SK-N-SH (cell line): ENCODE measurements around the gene MAEA.

Experiments
- CHD2 ChIP-seq: fragments of 150-350 bp; IDR thresholded peaks from 2 replicates; pipeline ENCODE4 v1.6.1; 2018; ENCODE audit warnings: low read length; ENCODE audit not compliant: partially characterized antibody
- EZH2phosphoT487 ChIP-seq: fragments of 200-600 bp; sonication (generic); IDR thresholded peaks from 2 replicates; pipeline ENCODE4 v1.6.1; 2017; ENCODE audit warnings: low read depth, mixed run types, mild to moderate bottlenecking, antibody characterized with exemption, moderate library complexity, borderline replicate concordance
- MEF2A ChIP-seq: IDR thresholded peaks from 2 replicates; pipeline ENCODE4 v1.4.0; 2012; ENCODE audit warnings: low read depth, borderline replicate concordance
- RAD21 ChIP-seq: IDR thresholded peaks from 2 replicates; pipeline ENCODE4 v1.6.1; 2012; ENCODE audit warnings: mild to moderate bottlenecking, low read length
- TAF1 ChIP-seq: IDR thresholded peaks from 2 replicates; pipeline ENCODE4 v1.6.1; 2012; ENCODE audit warnings: low read depth, mild to moderate bottlenecking, low read length, moderate library complexity, borderline replicate concordance
- USF2 ChIP-seq: fragments of 150-350 bp; IDR thresholded peaks from 2 replicates; pipeline ENCODE4 v1.6.1; 2017; ENCODE audit warnings: antibody characterized with exemption, low read length, low read depth, borderline replicate concordance
- TF ChIP-seq, protein P1 (sequence below): fragments of 200-600 bp; sonication (generic); IDR thresholded peaks from 2 replicates; pipeline ENCODE4 v1.6.1; 2017; ENCODE audit warnings: antibody characterized with exemption, mild to moderate bottlenecking, moderate library complexity

- TF ChIP-seq, protein P1, sequence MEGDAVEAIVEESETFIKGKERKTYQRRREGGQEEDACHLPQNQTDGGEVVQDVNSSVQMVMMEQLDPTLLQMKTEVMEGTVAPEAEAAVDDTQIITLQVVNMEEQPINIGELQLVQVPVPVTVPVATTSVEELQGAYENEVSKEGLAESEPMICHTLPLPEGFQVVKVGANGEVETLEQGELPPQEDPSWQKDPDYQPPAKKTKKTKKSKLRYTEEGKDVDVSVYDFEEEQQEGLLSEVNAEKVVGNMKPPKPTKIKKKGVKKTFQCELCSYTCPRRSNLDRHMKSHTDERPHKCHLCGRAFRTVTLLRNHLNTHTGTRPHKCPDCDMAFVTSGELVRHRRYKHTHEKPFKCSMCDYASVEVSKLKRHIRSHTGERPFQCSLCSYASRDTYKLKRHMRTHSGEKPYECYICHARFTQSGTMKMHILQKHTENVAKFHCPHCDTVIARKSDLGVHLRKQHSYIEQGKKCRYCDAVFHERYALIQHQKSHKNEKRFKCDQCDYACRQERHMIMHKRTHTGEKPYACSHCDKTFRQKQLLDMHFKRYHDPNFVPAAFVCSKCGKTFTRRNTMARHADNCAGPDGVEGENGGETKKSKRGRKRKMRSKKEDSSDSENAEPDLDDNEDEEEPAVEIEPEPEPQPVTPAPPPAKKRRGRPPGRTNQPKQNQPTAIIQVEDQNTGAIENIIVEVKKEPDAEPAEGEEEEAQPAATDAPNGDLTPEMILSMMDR = no peak
- TF ChIP-seq CHD2 (no peak), USF2 (no peak), RAD21 (no peak), EZH2phosphoT487 (no peak), TAF1 (no peak), MEF2A (no peak)
Observed at GRCh38 chr4:1350169-1350520, 60.5 kb downstream of the MAEA start.
